ENCODE data around the gene KRT86.
"Not testable (repeated sequence)": the region's sequence is repeated elsewhere in the genome, so short reads cannot be mapped to it uniquely, and the experiment has no call there.

The KRT86 gene

DNA sequence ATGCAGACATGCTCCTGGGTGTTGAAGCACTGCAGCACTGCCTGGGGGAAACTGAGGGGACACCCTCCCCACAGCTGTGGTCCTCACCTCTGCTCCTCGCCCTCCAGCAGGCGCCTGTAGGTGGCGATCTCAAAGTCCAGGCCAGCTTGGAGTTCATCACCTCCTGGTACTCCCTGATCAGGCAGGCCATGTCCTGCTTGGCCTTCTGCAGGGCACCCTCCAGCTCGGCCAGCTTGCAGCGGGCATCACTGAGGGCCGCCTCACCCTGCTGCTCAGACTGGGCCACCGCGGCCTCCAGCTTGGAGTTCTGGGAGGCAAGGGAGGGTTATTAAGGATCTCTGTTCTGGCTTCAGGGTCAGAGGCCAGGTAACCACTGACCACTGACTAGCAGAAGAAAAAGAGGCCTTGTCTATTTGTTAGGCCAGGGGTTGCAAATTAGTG is 22.2 kb upstream of the KRT86 start:
- not testable (repeated sequence) for DNase-seq

DNA sequence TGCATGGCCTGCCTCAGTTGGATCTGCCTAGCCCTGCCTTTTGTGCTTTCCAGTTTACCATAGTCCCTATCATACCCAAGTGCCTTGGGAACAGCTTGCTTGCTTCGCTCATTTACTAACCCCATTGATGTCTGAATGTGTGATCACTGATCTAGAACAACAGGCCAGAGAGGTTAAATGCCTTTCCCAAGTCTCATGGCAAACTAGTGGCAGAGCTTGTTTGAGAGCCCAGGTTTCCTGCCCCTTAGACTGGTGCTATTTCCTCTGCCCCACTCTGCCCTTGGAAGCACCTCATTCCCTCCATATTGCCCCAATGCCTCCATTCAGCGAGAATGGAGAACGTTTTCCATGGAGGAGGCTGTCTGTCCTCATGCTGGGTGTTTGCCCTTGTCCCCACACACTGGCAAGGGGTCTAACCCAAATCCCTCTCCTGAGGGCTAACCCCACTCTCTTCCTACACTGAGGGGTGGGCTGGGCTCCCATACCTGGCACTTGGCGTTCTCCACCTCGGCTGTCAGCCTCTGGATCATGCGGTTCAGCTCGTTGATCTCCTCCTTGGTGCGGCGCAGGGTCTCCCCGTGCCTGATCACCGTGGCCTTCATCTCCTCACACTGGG is 21.6 kb upstream of the KRT86 start:
- DNase-seq, result no peak

DNA sequence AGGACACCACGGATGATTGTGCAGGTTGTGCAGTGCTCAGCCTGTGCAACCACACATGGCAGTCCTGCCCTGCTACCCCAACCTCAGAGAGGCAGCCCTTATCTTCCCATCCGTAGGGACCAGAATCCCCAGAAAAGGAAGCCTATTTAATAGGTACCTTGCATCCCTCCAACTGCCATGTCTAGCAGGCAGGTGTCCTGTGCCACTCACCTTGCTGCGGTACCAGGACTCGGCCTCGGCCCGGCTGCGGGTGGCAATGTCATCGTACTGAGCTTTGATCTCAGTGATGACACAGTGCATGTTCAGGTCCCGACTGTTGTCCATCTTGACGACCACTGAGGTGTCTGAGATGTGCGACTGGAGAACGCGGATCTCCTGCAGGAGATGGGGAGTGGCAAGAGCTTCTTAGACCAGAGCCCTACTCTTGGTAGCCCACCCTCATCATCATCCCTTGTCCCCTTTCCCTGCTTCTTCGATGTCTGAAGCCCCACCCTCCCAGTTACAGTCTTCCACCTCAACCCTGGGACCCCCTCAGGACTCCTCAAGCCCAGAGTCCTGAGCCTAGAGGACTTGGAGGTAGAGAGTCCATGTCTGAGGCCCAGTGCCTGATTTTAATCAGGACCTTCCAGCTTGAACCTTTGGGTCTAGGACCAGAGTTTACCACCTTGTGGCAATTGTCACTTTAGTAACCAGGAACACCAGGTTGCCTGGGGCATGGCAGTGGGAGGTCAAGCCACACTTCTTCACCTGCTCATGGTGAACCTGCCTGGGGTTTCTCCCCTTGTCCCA is 20.9 kb upstream of the KRT86 start:
- no peak for DNase-seq

DNA sequence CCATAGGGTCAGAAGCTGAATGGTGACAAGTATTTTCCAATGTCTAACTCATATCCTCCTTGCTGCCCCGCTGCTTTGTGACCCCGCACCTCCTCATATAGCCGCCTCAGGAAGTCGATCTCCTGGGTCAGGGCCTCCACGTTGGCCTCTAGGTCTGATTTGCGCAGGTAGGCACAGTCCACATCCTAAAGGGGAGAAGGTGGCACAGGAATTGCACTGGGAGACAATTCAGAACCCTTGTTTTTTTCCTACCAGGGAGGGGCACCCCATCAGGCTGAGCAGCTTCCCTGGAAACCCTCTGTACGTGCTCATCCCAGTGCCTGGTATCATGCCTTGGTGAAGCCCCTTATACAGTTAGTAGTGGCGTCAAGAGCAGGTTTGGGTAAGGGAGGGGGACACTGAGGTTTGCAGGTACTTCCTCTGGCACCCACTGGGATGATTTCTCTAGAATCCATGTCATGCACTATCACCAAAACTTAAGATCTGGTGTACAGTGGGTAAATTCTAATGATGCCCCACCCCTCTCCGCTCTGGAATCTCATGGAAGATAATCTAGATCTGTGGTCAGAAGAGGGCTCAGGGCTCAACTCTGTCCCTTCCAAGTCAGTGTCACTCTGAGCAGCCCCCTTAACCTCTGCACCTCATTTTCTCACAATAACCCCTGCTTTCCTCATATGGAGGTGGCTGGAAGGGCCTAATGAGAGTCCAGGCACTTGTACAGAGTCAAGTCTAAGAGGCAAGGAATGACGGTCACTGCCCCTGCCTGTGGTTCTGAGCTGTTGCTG is 20.1 kb upstream of the KRT86 start:
- no peak for DNase-seq

DNA sequence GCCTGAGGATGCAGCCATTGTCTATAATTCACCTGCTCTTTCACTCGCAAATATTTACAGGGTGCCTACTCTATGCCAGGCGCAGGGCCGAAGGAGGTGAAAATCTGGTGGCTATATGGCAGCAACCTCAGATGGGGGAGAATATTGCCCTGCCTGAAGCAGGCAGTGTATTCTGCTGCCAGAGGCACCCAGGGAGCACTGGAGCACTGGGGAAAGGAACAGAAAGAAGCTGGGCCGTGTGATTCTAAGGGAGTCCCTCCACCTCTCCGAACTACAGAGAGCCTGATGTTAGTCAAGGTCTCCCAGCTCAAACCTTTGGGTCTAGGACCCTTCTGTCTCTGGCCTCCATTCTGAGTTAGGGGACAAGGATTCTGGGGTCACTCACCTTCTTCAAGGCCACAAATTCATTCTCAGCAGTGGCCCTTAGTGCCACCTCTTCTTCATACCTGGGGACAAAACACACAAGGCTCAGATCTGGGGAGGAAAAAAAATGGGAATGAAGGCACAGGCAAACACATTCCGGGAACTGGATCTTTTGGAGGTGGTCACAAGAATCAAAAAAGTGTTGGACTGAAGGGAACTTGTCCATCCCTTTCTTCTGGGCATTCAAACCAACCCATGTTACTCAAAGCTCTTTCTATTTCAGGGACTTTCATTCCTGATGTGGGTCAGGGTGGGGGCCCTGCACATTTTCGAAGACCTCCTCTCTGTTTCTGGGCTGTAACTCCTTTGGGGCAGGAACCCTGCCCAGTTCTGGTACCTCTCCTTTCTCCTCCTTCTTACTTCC is 19.3 kb upstream of the KRT86 start:
- no peak for DNase-seq

DNA sequence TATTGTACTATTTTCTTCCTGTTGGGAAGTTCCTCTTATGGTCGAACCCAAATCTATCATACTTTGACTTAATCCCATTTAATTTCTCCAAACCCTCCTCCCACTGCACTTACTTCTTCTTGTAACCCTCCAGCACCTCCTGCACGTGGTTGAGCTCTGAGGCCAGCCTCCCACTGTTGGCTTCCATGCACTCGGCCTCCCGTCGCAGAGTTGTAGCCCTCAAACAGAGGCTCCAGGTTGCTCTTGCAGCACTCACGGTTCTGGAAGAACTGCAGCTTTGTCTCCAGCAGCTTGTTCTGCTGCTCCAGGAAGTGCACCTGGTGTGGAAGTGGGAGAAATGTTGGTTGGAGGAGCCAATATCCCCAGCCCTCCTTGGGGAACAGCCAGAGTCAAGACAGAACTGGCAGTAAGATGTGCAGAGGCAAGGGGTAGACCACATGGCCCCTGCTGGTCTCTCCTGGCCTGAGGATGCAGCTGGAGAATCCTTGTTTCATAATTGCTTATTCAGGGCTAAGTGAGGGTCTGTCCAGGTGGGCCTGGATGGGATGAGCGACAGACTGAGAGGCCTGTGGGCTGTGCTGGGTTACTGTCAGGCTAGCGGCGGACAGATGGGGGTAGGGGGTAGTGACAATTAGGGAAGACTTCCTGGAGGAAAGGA is 18.4 kb upstream of the KRT86 start:
- DNase-seq, result no peak

DNA sequence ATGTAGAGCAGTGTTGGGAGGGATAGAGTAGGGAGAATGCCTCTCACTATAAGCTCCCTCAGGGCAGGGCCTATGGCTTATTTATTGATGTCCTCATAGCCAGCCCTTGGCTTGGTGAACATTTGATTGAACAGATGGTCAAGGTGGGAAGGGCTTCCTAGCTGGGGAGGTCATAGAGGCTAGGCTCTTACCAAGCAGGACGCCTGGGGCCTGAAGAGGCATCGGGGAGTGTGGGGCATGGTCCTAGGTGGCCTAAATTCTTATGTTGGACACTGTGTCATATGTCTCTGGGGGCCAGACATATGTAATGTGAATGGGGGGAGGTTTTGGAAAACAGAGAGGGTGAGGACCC is 17.9 kb upstream of the KRT86 start:
- DNase-seq, result no peak

DNA sequence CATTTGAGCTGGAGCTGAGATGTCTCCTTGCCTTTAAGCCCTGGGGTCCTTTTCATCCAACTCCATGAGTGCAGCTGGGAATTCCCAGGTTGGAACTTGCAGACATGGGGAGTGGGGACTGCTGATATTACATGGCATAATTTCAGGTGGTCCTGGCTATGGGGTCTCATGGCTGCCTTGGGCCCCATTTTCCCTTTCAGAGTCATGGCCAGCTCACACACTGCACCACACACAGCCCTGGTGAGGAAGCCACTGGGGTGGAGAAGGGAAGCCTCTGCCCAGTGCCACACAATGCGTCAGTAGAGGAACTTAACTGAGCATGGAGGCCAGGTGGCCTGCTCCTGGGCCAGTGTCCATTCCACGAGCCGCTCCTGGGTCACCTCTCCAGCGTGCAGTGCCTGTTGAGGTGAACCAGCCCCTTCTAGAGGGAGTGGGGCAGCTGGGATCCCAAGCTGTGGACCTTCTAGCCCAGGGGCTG is 17.3 kb upstream of the KRT86 start:
- DNase-seq, result no peak

DNA sequence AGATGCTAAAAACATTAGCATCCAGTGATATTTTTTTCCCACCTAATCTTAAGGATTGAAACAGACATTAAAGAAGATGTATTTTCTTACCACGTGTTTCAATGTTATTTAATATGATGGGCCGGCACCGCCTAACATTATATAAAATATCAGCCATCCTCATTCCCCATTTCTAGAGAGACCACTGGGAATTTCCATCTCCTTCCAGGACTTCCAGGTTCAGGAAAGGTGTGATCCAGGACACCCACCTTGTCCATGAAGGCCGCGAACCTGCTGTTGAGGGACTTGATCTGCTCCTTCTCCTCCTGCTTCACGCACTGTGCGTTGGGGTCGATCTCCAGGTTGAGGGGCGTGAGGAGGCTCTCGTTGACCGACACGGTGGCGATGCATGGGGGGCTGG is 16.5 kb upstream of the KRT86 start:
- DNase-seq, result not testable (repeated sequence)

DNA sequence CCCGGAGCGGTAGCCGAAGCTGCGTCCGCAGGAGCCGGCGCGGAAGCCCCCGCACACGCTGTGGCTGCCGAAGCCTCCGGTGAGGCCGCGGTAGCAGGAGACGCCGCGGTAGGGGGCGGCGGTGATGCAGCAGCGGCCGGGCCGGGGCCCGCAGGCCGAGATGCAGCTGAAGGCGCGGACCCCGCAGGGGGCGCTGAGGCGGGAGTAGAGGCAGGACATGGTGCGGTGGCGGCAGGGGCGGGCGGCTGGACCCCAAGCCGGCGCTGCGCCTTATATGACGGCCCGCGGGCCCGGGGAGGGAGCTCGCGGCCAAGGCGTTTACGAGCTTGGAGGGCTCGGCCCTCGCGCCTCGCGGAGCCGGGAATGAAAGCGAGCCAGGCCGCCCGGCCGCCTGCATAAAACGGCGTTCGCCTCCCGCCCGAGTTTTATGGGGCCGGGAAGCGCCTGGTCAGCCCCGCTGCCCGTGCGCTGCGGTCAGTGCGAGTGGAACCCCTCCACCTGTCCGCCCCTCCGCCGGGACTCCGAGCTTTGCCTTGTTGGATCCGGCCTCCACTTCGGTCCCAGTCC is 16.0 kb upstream of the KRT86 start:
- DNase-seq, result no peak

DNA sequence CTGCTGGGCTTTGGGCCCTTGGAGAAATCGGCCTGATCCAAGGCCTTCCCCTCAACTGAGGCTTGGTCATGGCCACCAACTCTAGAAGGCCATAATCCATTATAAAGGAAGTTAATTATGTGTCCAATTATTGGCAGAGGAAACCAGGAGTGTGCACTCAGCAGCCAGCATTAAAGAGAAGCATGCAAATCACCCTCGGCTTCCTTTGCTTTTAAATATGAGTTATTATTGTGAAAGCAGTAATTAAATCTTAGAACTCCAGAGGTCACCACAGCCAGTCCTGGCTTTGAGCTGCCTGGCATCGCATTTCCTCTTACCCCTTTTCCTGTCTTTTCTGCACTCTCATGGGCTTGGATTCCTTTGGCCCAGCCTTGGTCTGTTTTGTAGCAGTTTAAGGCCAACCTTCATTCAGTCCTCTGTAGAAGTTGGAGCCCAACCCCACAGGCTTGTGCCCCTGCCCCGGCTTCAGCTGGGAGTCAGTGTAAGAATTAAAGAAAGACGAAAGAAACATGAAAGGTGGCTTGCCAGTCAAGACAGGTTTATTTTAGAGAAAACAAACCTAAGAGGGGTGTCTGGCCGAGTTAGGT is 14.7 kb upstream of the KRT86 start:
- DNase-seq, result no peak

DNA sequence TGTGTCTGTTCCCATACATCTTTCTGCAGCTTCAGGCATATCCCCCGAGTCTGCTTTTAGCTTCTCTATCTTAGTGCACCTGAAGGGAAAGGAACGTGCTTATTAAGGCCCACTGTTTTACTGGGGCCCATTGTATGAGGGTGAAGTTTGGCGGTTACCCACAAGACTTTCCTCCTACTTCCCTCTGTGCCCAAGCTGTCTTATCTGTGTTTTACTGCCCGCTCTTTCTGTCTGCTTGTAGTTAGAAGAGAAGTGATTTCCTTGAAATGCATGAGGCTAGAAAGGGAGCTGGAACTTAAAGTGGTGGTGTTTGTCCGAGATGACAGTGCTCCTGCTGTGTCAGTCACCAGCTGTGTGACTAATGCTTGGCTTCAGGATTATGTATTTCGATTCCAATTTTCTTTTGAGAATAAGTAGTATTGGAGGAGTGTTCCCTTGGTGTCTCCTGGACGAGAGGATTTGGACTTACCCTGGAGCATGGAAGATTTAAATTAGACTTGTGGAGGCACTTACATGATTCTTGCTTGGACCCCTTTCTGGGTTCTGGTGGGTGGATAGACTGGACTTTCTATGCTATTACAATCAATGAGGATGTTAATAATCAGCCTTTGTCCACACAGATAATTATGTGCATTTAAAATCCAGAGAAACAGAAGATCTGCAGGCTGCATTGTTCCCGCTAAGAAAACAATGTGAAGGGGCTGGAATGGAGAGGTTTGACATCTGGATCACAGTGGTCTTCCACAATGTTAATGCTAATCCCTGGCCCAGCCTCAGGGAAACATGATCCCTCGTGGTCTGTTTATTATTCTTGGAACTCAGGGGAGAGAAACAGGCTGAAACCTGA is 13.9 kb upstream of the KRT86 start:
- peak; percentile 57 for DNase-seq

DNA sequence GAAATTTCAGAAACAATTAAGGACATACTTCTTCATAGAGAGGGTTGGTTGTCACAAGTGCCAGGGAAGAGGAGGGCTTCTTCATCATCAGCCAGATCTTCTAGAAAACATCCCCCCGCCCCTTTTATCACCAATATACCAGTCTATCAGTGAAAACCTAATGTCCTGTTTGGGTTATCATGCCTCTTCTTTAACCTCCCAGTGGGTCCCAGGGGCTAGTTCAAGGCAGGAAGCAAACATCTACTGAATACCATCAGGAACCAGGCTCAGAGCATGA is 13.3 kb upstream of the KRT86 start:
- DNase-seq, result no peak

DNA sequence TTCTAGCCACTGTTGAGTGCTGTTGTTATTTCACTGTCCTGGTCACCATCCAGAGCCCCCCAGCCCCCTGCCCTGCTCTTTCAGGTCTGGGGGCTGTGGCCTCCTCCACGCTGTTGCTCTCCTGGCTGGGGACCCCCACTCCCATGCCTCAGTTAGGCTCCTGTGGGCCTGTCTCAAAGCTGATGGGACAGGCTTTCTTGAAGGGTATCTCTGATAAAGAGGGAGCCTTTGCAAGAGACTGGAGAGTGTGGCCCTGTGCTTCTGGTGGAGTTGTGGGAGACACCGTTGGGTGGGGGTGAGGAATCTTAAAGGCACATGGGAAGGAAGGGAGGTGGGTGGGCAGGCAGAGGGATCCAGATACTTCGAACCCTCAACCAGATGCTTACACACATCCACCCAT is 12.2 kb upstream of the KRT86 start:
- DNase-seq, result no peak

DNA sequence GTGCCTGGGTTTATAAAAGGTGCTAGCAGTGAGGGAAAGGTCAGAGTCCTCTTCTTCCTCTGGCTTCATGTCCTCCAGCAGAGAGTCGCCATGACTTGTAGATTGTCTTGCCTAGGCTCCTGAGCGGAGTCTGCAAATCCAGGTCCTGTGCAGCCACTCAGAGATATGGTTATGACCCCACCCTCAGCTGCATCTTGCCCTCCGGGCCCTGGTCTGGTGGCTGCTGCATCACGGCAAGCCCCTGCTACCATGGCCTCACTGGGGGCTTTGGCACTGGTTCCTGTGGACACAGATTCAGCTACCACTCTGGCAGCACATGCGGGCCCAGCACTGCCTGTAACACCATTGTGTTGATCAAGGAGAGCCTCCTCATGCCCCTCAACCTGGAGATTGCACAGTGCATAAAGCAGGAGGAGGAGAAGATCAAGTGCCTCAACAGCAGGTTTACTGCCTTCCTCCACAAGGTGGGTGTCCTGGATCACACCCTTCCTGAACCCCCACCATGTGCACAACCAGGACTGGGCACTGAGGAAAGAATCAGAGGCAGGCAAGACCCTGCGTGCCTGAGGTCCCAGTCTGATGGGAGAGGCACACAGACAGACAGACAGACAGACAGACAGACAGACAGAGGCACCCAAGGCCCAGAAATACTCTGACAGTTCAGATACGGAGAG is 10.5 kb upstream of the KRT86 start:
- no peak for DNase-seq

DNA sequence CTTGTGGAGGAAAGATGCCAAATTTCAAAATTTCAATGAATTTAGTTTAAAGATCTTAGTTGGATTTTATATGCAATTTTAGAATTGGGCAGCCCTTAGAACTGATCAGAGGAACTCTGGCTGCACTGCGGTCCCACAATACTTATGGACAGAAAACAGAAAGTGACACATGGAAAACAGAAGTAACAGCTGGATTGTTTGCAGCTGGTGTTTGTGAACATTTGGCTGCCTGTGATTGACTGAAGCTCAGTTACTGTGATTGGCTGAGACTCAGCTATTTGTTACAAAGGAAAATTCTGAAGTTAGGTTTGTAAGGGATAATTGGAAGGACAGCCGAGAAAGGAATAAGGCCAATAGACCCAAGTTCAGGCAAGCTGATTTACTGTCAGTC is 10.0 kb upstream of the KRT86 start:
- no peak for DNase-seq

DNA sequence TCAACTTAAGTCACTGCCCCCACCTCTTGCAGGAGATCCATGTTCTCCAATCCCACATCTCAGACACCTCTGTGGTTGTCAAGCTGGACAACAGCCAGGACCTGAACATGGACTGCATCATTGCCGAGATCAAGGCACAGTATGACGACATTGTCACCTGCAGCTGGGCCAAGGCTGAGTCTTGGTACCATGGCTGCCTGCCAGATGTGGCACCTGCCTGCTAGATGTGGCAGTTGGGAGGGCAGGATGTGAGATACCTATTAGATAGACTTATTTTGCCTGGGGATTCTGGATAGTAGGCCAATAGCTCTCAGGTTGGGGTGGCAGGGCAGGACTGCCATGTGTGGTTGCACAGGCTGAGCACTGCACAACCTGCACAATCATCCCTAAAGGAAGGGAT is 7.9 kb upstream of the KRT86 start:
- DNase-seq, result no peak

DNA sequence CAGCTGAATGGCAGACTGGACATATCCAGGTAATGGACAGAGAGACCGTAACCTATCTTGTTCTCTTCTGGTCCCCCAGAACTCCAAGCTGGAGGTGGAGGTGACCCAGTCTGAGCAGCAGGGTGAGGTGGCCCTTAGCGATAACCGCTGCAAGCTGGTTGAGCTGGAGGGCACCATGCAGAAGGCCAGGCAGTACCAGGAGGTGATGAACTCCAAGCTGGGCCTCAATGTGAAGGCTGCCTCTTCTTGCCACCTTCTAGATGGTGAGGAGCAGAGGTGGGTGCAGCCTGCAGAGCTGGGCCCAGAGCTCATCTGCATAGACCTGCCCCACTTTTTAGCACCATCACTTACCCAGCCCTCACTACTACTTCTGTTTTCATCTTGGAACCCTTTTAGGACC is 7.2 kb upstream of the KRT86 start:
- DNase-seq, result no peak

DNA sequence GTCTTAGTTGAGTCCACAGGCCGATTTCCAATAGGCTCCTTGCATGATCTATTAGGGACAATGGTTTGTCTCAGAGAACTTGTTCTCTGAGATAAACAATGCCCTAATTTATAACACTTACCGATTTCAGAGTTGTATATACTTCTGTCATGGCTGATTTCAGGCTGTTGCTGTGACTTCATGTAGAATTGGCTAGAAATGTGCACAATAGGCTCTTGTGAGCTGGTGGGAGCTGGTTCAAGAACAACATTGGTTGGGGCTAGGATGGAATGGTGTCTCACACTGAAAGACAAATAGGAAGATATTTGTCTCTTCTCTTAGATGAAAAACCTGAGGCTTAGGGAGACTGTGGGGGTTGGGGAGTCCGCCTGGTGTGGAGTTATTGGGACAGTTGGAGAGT is 6.7 kb upstream of the KRT86 start:
- DNase-seq, result no peak

DNA sequence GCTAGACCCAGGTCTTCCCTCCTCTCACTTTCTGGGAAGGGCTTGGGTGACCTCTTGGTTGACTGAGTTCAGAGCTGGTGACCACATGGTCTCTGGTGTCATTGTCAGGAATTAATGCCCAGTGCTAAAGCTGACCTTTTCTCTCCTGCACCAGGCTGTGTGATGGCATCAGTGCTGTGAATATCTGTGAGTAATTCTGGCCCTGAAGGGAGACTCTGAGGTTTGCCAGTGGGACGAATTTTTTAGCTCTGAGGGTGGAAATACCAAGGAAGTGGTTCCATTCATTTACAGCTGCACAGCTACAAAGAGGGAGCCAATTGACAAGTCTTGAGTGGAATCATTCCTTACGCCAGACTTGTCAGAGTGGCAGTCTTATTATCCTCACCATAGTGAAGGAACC is 6.2 kb upstream of the KRT86 start:
- DNase-seq, result no peak
